Gastroesophageal sphincter (tissue), 4 donors: Measurements from ENCODE around the gene DACT2. TPM values are rescaled to one million over a fixed set of nuclear protein-coding genes. Genes with fewer than 3 reads are reported as not detected.

ENCODE experiments used
- ATAC-seq: fragments of 150-250 bp; one replicate; pipeline ENCODE4 v1.9.1; 2016; ENCODE audit warnings: mild to moderate bottlenecking, moderate library complexity
- H3K27ac ChIP-seq, 4 donors: fragments of 200-600 bp; sonication (generic) in 3 of 4; 1 replicate in 3 of 4; 2 replicates in 1 of 4; pipeline ENCODE4 v1.5.1; 2016 to 2019
- H3K27me3 ChIP-seq: fragments of 200-600 bp; sonication (generic); one replicate; pipeline ENCODE4 v1.5.1; 2019
- H3K36me3 ChIP-seq, 2 donors: fragments of 200-600 bp; sonication (generic); one replicate each; pipeline ENCODE4 v1.5.1; 2019; ENCODE audit warnings: control low read depth in 1 of 2
- H3K4me1 ChIP-seq, 3 donors: fragments of 200-600 bp; sonication (generic); 1 replicate in 2 of 3; 2 replicates in 1 of 3; pipeline ENCODE4 v1.5.1; 2016 to 2019; ENCODE audit warnings: control low read depth in 2 of 3
- H3K4me3 ChIP-seq, 2 donors: fragments of 200-600 bp; sonication (generic); one replicate each; pipeline ENCODE4 v1.5.1; 2019; ENCODE audit warnings: mild to moderate bottlenecking in 1 of 2, moderate library complexity in 1 of 2
- H3K9me3 ChIP-seq, 3 donors: fragments of 200-600 bp; sonication (generic); one replicate each; pipeline ENCODE4 v1.5.1; 2017 to 2019; ENCODE audit warnings: control low read depth in 2 of 3
- EP300 ChIP-seq: sonication (generic); formaldehyde crosslinking; IDR thresholded peaks from one replicate; pipeline ENCODE4 v1.6.1; 2017; ENCODE audit warnings: antibody characterized with exemption, mild to moderate bottlenecking
- POLR2A ChIP-seq, 2 donors: fragments of 450-650 bp; IDR thresholded peaks; one replicate each; pipeline ENCODE4 v1.6.1; 2017; ENCODE audit warnings: antibody characterized with exemption in 2 of 2, mild to moderate bottlenecking in 2 of 2, moderate library complexity in 1 of 2
- POLR2AphosphoS5 ChIP-seq: sonication (generic); formaldehyde crosslinking; IDR thresholded peaks from one replicate; pipeline ENCODE4 v1.6.1; 2017; ENCODE audit warnings: antibody characterized with exemption
- WGBS, 2 donors: methylation state at CpG; one replicate each; pipeline ENCODE4 v1.1.5; 2018; ENCODE audit warnings: low coverage in 1 of 2; 5-methylcytosine and 5-hydroxymethylcytosine counted together
- total RNA-seq, 4 donors: library from RNA; depleted of rRNA; stranded (reverse); fragments of >200 nt; gene quantifications; one replicate each; pipeline ENCODE4 v1.1.0, GENCODE V29; 2016
- TF ChIP-seq, protein P1 (sequence below), 4 experiments: fragments of 200-600 bp in 2 of 4; fragments of 450-650 bp in 2 of 4; sonication (generic) in 1 of 4; IDR thresholded peaks; one replicate each; pipeline ENCODE4 v1.5.1; 2017 to 2019; ENCODE audit warnings: antibody characterized with exemption in 4 of 4, mild to moderate bottlenecking in 2 of 4, moderate library complexity in 2 of 4

The DACT2 gene
- total RNA-seq, 4 donors from 2014 or later: 0.54 to 4.3 (median 1.5) TPM

DNA sequence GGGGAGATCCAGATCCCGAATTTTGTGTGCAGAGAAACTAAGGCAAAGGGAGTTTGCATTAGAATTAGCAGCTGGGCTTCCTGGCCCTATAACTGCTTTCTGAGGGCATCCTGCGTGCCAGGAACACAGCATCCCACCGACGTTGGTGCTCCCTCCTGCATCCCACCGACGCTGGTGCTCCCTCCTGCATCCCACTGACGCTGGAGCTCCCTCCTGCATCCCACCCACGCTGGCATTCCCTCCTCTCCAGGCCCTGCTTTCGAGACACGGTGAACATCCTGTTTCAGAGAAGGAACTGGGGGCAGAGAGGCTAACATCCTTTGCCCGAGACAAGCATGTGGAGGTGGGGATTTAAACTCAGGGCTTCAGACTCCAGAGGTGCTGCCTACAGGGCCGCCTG, 44.4 kb downstream of the DACT2 start:
- H3K4me3 ChIP-seq: no peak overlapping the region
- TF ChIP-seq POLR2AphosphoS5 (no peak), POLR2A (IDR thresholded peaks at IDR 0.05) (no peak), EP300 (no peak)
- TF ChIP-seq, protein P1, sequence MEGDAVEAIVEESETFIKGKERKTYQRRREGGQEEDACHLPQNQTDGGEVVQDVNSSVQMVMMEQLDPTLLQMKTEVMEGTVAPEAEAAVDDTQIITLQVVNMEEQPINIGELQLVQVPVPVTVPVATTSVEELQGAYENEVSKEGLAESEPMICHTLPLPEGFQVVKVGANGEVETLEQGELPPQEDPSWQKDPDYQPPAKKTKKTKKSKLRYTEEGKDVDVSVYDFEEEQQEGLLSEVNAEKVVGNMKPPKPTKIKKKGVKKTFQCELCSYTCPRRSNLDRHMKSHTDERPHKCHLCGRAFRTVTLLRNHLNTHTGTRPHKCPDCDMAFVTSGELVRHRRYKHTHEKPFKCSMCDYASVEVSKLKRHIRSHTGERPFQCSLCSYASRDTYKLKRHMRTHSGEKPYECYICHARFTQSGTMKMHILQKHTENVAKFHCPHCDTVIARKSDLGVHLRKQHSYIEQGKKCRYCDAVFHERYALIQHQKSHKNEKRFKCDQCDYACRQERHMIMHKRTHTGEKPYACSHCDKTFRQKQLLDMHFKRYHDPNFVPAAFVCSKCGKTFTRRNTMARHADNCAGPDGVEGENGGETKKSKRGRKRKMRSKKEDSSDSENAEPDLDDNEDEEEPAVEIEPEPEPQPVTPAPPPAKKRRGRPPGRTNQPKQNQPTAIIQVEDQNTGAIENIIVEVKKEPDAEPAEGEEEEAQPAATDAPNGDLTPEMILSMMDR (IDR thresholded peaks at IDR 0.05): no peak
- no peak for ATAC-seq
- peaks cover 67% of the 10 kb centered on the region for H3K27me3 ChIP-seq
- 40 to 83% methylated on average over 1 to 2 of the region's 12 CpGs for WGBS, 2 donors
- H3K36me3 ChIP-seq: no peaks in the 10 kb centered on the region
- no peaks in the 10 kb centered on the region for H3K9me3 ChIP-seq
- H3K27ac ChIP-seq: no peak overlapping the region
- H3K4me1 ChIP-seq: no peaks in the 10 kb centered on the region

DNA sequence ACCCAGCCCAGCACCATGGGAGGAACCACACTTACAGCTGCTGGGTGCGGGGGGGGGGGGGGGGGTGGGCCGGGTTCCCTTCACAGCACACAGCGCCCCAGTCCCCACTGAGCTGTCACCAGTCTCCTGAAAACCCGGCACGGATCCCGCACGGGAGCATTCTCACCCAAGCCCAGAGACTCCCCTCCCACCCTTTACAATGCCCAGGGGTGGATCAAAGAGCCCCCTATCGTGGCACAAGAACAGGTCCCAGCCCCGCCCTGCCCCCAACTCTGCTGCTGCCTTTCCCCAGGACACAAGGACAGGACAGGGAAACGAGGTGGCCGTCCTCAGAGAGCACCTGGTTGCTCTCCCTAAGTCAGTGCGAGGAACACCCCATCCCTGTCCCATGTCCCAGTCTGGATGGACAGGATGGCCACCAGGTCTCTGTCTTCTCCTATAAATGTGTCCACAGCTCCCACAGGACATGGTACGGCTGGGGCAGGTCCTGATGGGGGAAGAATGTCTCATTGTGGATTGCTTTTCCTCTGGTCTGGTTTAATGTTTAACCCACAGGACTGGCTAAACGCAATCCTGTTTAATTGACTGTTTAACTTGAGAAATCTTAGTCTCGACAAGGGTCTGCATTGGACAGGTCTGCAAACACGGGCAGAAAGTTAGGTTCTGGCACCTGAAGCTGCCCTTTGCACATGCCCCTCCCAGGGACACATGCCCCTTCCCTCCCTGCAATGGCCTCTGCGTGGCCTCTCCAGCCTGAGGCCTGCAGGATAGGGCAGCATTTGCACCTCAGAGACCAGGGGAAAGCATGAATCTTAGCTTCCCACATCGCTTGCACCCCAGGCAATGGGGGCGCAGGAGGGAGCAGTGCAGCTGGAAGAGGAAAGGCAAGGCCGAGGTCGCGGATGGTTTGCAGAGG, 45.3 kb downstream of the DACT2 start:
- TF ChIP-seq POLR2A (IDR thresholded peaks at IDR 0.05) (no peak), POLR2AphosphoS5 (no peak), EP300 (no peak)
- TF ChIP-seq, protein P1 (IDR thresholded peaks at IDR 0.05): no peak
- Histone ChIP-seq H3K27ac (no peak overlapping the region), H3K36me3 (no peaks in the 10 kb centered on the region), H3K9me3 (no peaks in the 10 kb centered on the region), H3K4me1 (no peaks in the 10 kb centered on the region), H3K27me3 (peaks cover 58% of the 10 kb centered on the region), H3K4me3 (no peak overlapping the region)
- ATAC-seq: no peak
- 70 to 89% methylated on average over 5 to 14 of the region's 22 CpGs for whole genome bisulfite sequencing, 2 donors

DNA sequence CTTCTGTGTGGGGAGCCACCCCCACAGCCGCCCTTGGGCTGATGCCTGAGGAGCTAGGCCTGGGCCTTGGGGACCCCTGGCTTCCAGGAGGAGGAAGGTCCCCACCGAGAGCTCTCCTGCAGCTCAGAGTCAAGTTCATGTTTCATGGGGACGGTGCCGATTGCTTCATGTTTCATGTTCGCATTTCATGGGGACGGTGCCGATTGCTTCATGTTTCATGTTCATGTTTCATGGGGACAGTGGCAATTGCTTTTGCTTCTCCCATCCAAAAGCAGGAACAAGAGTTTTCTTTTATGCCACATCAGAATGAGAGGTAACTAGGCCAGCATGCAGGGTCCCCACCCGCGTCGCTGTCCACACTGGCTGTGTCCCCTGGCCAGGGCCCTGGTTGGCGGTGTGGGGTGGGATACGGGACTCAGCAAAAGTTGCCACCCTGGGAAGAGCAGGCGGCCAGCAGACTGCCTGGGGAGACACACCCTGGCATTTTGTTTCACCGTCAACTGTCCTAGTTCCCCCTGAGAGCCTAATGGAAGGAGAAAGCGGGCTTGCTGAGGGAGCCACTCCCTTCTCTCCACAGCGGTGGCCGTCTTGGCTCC, 46.0 kb downstream of the DACT2 start:
- Histone ChIP-seq H3K4me1 (no peaks in the 10 kb centered on the region), H3K9me3 (no peaks in the 10 kb centered on the region), H3K4me3 (no peak overlapping the region), H3K27me3 (peaks cover 52% of the 10 kb centered on the region), H3K27ac (no peak overlapping the region), H3K36me3 (no peaks in the 10 kb centered on the region)
- 86 to 100% methylated on average over 1 to 7 of the region's 17 CpGs for WGBS, 2 donors
- no peak for ATAC-seq
- TF ChIP-seq EP300 (no peak), POLR2AphosphoS5 (no peak), POLR2A (IDR thresholded peaks at IDR 0.05) (no peak)
- TF ChIP-seq, protein P1 (IDR thresholded peaks at IDR 0.05): no peak

DNA sequence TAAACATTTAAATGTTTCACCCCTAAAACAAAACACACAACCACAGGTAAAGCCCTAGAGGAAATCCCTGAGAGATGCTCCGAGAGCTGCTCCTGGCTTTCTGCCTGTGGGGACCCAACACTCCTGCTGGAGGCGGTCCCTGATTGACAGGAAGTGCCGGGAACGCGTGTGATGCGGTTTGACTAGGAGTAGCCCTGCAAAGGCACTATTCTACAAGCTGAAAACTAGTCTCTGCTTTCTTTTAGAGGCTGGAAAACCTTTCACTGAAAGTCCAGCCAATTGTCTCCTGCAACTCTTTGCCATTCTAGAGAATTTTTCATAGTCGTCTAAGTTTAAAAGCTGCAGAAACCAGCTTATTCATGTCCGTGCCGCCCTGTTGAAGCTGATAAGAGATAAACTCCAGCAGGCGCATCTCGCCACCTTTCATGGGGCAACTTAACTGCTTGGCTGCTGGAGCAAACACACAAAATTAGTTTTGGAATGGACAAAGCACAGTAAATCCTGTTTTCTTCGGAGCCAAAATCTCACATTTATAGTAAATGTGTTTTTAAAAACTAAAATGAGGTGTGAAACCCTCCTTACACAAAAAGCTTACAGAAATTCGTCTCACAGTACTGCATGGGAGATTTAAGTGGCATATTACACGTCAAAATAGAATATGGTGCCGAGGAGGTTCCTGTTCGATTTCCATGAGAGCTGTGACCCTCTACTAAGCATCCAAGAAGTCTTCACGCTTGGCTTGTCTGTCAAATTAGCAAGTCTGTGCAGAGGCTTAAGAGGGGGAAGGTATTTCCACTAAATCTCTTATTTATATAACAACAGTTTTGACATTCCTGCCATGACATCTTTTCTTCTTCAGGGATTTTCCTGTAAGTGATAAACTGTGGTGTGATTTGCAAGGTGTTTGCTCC, 46.9 kb downstream of the DACT2 start:
- TF ChIP-seq, protein P1 (IDR thresholded peaks at IDR 0.05): no peak
- TF ChIP-seq POLR2AphosphoS5 (no peak), POLR2A (IDR thresholded peaks at IDR 0.05) (no peak), EP300 (no peak)
- Histone ChIP-seq H3K4me1 (no peaks in the 10 kb centered on the region), H3K27ac (no peak overlapping the region), H3K36me3 (no peaks in the 10 kb centered on the region), H3K27me3 (peaks cover 50% of the 10 kb centered on the region), H3K4me3 (no peak overlapping the region), H3K9me3 (no peaks in the 10 kb centered on the region)
- WGBS, 2 donors: 42 to 67% methylated on average over 12 to 17 of the region's 17 CpGs
- no peak for ATAC-seq
